SH-SY5Y (cell line): ENCODE data around the gene FGF3.

Source experiments
- GATA2 ChIP-seq: IDR thresholded peaks from 2 replicates; pipeline ENCODE4 v1.6.1; 2011; ENCODE audit warnings: mild to moderate bottlenecking, low read depth, low read length
- GATA3 ChIP-seq: IDR thresholded peaks from 2 replicates; pipeline ENCODE4 v1.6.1; 2011; ENCODE audit warnings: low read depth, mild to moderate bottlenecking, low read length, moderate library complexity

Gene FGF3

DNA sequence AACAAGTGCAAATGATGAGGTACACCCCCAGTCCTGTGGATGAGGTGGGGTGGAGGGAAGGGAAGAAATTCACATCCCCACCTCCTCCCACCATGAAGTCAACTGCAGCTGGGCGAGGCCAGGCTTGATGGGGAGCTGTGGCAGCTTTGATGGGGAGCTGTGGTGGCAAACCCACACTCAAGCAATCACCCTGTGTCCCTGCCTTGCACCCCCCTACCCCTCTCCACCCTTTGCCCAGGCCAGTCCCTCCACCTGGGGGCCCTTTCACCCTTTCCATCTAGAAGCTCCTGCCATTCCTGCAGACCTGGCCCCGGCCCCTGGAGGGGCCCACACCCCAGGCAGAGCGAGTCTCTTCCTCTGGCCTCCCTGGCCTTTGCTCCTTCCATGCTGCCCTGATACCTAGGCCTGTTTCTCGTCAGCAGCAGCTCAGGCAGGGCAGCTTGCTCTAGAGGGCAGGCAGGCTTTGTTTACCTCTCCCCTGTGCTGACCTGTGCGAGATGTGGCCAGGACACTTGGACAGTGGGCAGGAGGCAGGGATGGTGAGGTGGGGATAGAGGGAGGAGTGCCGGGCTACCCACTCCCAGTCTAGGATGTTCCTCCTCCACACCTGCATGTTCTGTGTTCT lies 4.5 kb upstream of the FGF3 start:
- no peak for TF ChIP-seq GATA2
- no peak for TF ChIP-seq GATA3

DNA sequence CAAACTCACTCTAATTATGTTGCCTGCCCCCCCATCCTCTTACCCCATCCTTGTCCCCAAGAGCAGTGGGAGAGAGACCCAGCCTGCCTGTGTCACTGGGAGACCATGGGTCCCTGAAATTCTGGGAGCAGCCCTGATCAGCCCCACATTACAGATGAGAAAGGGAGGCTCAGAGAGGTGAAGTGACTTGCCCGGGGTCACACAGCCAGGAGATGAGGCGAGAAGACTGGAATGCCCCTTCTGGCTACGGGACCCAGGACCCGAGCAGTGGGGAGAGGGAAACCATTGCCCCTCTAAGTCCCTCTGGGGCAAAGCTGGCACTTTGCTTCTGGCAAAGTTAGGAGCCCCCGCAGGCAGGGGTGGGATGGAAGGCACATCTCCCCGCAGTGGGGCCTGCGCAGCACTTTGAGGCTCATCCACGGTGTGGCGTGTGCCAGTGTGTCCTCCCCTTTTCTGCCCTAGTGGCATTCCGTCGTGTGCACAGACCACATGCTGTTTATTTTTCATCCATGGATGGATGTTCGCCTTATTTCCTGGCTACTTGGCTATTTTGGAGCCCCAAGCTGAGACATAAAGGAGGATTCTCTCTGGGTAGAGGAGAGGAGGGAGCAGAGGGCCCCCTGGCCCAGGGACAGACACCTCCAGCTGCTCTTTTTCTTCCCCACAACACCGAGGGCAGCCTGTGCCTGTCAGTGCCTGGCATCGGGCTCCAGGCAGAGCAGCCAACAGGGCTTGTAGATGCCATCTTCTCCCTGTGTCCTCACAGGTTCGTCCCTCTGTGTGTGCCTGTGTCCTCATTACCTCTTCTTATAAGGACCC lies 3.7 kb upstream of the FGF3 start:
- no peak for TF ChIP-seq GATA2
- no peak for TF ChIP-seq GATA3

DNA sequence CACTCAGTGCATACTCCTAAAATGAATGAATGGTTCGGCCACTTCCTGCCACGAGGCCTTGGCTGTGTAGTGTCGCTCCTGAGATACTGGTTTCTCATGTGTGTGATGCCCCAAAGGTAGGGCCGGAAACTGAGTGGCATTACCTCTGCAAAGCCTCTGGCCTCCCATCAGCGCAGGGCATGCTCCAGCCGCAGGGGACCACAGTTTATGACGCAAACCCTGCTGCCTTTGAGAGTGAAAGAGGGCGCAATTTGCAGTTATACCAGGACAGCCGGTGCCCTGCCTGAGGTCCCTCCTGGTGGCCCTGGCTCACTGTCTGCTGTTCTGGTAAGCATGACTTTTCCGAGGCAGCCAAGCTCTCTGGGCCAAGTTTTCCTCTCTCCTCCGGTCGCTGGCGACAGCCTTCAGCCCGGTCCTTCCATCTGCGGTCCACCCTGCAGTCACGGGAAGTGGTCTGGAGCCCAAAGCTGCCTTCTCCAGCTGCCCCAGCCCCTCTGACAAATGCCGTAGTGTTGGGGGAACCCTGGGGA lies 2.4 kb upstream of the FGF3 start:
- no peak for TF ChIP-seq GATA3
- no peak for TF ChIP-seq GATA2

DNA sequence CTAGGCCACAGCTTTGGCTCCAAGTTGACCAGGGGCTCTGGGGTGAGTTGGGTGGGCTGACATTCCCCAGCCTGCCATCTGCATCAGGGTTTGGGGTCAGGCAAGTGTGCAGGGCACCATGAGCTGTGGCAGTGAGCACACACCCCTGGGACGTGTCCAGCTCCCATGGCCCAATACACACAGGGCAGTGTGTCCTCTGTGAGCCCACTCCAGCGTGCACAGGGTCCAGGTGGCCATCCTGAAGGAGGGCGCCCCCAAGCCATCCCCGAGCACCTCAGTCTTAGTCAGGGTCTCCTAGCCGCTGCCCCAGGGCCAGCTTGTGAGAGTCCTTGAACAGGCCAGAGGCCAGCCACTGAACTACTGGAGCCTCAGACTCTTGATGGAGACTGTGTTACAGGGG lies 1.2 kb upstream of the FGF3 start:
- TF ChIP-seq GATA2 = no peak
- no peak for TF ChIP-seq GATA3

DNA sequence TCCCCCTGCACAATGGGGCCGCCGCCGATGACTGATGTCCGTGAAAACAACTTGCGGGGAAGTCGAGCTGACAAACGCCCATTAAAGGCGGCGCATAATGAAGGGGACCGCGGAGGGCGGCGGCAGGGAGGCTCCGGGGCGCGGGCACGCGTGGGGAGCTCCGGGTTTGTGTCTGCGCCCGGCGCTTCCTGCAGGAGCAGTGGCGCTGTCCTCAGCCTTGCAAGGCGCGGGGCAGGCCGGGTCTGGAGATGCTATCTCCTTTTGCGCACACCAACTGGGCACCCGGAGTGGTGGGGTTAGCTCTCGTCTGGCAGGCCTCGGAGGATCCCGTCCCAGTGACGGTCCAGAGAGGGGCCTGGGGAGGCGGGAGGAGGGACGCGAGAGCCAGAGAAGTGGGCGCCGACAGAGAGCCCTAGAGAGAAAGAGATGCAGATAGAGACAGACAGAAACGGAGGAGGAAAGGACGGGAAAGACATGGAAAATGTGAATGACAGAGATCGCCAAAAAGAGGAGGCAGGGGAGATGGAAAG lies 390 bp upstream of the FGF3 start:
- TF ChIP-seq GATA2 (peak; percentile 94), GATA3 (no peak; the same call in 1 of the 2 replicates)

DNA sequence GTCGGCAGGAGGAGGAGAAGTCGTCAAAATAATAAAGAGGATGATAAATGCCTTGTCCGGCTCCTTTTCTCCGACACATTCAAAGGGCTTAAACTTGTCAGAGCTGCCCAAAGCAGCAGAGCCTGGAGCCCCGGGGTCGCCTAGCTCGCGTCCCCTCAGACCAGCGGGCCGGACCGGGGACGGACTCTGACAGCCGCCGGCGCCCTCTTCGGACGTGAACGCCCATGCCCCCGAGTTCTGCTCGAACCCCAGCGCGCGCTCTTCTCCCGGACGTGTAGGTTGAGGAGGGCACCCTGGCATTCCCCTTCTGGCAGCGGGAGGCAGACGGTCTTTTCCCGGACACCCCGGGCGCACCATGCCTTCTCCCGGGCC lies 999 bp downstream of the FGF3 start:
- TF ChIP-seq GATA3 (no peak), GATA2 (no peak)

DNA sequence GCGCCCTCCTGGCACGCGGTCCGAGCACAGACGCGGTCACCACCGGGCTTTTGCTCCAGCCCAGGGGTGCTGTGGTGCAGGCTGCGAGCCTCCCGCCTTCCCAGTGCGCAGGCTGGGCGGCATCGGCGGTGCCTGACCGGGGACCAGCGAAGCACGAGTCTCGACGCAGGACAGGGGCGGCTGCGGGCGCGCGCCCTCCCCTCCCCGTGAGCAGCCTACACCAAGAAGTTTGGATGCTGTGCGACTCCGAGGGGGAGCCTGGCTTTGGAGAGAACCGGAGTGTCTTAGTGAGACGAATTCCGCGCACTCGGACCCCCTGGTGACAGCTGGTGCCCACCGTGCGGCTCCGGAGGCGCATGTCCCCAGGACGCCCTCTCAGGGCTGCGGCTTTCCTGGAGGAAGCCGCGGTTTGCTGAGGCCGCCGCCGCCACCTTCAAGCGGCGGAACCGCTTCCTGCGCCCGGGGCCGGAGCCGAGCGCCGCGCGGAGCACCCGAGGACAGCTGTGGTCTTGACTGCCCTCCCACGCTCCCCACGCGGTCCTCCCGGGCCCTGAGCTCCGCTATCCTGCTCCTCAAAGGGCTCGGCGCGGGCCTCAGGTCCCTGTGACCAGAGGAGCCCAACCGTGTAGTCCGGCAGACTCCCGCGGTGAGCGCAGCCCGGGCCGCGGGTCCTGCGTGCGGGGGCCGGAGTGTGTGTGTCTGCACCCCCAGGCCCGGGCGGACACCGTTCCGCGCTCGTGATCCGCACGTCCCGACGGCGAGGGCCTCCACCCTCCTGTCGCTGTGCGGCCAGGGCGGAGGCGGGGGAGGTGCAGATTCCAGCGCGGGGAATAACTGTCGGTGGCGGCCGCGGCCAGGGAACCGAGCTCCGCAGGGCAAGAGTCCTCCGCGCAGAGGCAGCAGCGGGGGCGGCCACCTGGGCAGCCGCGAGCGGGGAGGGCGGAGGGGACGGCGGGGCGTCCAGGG lies 1.7 kb downstream of the FGF3 start:
- TF ChIP-seq GATA3 = no peak

DNA sequence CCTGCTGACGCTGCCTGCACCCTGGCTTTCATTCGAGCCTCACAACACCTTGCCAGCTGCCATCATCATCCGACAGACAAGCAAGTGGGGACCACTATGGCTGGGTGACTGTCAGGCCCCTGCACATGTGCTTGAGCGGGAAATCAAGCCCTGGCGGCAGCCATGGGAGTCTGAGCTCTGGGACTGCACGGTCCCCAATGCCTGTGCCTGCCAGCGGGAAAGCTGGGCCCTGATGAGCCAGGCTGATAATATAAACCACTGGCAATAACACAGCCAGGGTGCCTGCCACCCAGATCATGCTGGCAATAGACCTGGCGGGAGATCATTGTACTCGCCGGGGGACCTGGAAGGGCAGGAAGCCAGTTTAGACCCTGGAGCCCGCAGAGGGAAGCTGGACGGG lies 2.5 kb downstream of the FGF3 start:
- TF ChIP-seq GATA2 (peak; percentile 84), GATA3 (no peak)

DNA sequence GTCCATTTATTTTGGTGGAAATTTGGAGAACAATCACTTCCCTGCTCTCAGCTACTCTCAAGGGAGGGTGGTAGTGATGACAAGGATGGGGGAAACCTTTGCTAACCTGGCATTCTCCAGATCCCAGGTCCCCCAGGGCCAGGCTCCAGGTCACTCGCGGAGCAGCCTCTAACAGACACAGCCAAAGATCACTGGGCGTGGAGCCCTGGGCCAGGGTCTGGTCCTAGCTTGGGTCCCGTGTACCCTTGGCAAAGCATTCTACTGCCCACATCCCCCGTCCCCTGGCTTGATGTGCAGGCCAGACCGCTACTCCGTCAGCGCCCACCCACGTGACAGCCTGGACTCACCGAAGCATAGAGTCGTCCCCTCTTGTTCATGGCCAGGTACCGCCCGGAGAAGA lies 3.2 kb downstream of the FGF3 start:
- TF ChIP-seq GATA2 = no peak
- no peak for TF ChIP-seq GATA3

DNA sequence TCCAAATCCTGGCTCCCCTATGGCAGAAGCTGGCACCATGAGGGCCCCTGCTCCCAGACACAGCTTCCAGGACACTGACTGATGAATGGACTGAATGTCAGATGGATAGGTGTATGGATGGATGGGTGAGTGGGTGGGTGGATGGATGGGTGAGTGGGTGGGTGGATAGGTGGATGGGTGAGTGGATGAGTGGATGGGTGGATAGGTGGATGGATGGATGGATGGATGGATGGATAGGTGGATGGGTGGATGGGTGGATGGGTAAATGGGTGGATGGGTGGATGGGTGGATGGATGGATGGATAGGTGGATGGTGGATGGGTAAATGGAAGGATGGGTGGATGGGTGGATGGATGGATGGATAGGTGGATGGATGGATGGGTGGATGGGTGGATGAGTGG lies 4.3 kb downstream of the FGF3 start:
- no peak for TF ChIP-seq GATA3
- TF ChIP-seq GATA2 = no peak

DNA sequence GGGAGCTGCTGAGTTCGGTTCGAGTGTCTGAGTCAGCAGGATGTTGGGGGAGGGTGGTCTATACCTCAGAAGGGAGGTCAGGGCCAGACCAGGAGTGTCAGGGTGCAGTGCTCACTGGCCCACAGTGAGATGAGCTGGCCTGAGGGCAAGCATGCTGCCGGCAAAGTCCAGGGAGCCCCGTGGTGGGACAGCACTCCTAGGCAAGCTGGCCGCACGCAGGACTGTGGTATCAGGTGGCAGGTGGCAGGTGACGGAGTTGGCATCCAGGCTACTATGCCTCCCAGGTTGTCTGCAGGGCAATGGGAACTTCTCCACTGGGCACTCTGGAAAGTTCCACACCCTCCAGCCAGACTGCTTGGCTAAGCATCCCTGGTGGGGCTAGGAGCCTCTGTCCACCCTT lies 4.8 kb downstream of the FGF3 start:
- TF ChIP-seq GATA3 = no peak
- no peak for TF ChIP-seq GATA2

DNA sequence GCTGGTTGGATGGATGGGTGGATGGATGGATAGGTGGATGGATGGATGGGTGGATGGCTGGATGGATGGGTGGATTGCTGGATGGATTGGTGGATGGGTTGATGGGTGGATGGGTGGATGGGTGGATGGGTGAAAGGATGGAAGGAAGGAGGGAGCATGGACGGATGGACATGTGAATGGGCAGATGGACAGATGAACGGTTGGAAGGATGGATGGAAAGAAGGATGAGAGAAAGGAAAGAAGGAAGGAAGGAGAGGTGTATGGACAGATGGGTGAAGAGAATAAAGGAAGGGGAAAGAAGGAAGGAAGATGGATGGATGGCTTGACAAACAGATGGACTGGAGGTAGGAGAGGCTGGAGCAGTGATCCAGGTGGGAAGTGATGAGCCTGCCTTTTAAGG lies 5.4 kb downstream of the FGF3 start:
- TF ChIP-seq GATA3 (no peak), GATA2 (no peak)

DNA sequence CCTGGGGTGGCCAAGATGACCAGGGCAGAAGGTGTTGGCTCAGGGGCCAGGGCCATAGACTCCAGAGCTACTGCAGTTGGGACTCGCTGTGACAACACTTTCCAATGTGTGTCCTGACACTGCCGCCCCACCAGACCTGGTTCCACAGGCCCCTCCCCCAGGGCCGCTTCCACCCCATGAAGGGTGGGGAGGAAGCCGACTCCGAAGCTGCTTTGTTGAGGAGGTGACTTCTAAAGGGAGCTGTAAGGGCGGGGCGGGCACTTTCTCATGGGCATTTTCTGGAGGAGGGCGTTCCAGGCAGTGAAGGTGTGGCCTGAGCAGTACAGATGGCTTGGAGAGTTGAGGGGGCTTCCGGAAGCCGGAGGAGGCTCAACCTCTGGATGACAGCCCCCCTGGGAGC lies 6.3 kb downstream of the FGF3 start:
- TF ChIP-seq GATA2 (no peak), GATA3 (no peak)

DNA sequence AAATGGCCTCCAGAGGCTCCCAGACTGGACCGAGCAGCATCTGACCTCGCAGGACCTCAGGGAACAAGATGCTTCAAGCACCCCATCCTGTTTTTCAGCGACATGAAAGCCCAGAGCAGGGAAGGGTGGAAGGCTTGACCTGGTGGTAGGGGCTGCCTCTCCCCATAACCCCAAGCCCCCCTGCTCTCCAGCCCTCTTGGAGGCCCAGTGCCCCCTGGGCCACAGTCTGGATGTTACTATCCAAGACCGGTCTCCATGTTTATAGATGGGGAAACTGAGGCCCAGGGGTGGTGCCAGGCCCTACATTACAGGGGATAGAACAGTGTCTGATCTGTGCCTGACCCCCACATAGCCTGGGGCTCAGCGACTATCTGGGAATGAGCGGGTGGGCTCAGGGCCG lies 7.0 kb downstream of the FGF3 start:
- TF ChIP-seq GATA3 = no peak
- TF ChIP-seq GATA2 = no peak
